ENCODE data around the gene TENT4A. TPM values are rescaled to one million over a fixed set of nuclear protein-coding genes. Genes with fewer than 3 reads are reported as not detected.

TENT4A gene
- total and polyA plus RNA-seq, 2 experiments from 2014 or later = 6.8 to 14.1 TPM

GRCh38 chr5:6755941-6756340, 42.7 kb downstream of the TENT4A start:
- Histone ChIP-seq H3K27me3 (no peaks in the 10 kb centered on the region), H2AFZ (no peak overlapping the region), H4K20me1 (ENCODE audit: insufficient read depth, poor library complexity, severe bottlenecking) (peaks cover 3% of the 10 kb centered on the region), H3K36me3 (replicated peaks; ENCODE audit: insufficient read depth, low read depth) (no peaks in the 10 kb centered on the region), H3K4me1 (ENCODE audit: insufficient read depth) (no peaks in the 10 kb centered on the region), H3K9me3 (ENCODE audit: low read depth) (no peaks in the 10 kb centered on the region), H3K4me2 (no peak overlapping the region), H3K9me2 (replicated peaks; ENCODE audit: insufficient read depth) (no peaks in the 10 kb centered on the region), H3K4me3 (no peak overlapping the region), H3K27ac (no peak overlapping the region), H3K79me2 (no peaks in the 10 kb centered on the region)
- 97% methylated on average over 17 of the region's 17 CpGs for WGBS (ENCODE audit: low lambda C conversion rate, missing lambda C conversion rate)
- DNase-seq (ENCODE audit: low spot score) = no peak
- TF ChIP-seq CTCF (IDR thresholded peaks at IDR 0.05; ENCODE audit: poor library complexity) (no peak), EZH2 (IDR thresholded peaks at IDR 0.05; ENCODE audit: borderline replicate concordance) (no peak), EZH2phosphoT487 (IDR thresholded peaks at IDR 0.05; ENCODE audit: low read depth, severe bottlenecking, unreplicated experiment) (no peak)

- TF ChIP-seq CTCF (IDR thresholded peaks at IDR 0.05; ENCODE audit: poor library complexity) (no peak), EZH2phosphoT487 (IDR thresholded peaks at IDR 0.05; ENCODE audit: low read depth, severe bottlenecking, unreplicated experiment) (no peak), EZH2 (IDR thresholded peaks at IDR 0.05; ENCODE audit: borderline replicate concordance) (no peak)
- H3K4me2 ChIP-seq = no peak overlapping the region
- H3K36me3 ChIP-seq (replicated peaks; ENCODE audit: insufficient read depth, low read depth) = no peaks in the 10 kb centered on the region
Observed at GRCh38 chr5:6757414-6757969, 44.3 kb downstream of the TENT4A start.

GRCh38 chr5:6758236-6758635, 45.0 kb downstream of the TENT4A start:
- H4K20me1 ChIP-seq (ENCODE audit: insufficient read depth, poor library complexity, severe bottlenecking) = peaks cover 3% of the 10 kb centered on the region
- H2AFZ ChIP-seq = no peak overlapping the region
- H3K4me3 ChIP-seq = no peak overlapping the region
- 95% methylated on average over 6 of the region's 6 CpGs for WGBS (ENCODE audit: low lambda C conversion rate, missing lambda C conversion rate)
- H3K27me3 ChIP-seq = no peaks in the 10 kb centered on the region
- H3K4me1 ChIP-seq (ENCODE audit: insufficient read depth) = no peaks in the 10 kb centered on the region
- DNase-seq (ENCODE audit: low spot score) = no peak
- H3K9me2 ChIP-seq (replicated peaks; ENCODE audit: insufficient read depth) = no peaks in the 10 kb centered on the region
- no peaks in the 10 kb centered on the region for H3K79me2 ChIP-seq
- H3K9me3 ChIP-seq (ENCODE audit: low read depth) = no peaks in the 10 kb centered on the region
- no peak for TF ChIP-seq CTCF (IDR thresholded peaks at IDR 0.05; ENCODE audit: poor library complexity)
- TF ChIP-seq EZH2 (IDR thresholded peaks at IDR 0.05; ENCODE audit: borderline replicate concordance) = no peak
- no peak overlapping the region for H3K4me2 ChIP-seq
- no peaks in the 10 kb centered on the region for H3K36me3 ChIP-seq (replicated peaks; ENCODE audit: insufficient read depth, low read depth)
- no peak overlapping the region for H3K27ac ChIP-seq

More at GRCh38 chr5:6757414-6757969, 44.3 kb downstream of the TENT4A start:
- Histone ChIP-seq H3K27ac (no peak overlapping the region), H2AFZ (no peak overlapping the region), H3K4me1 (ENCODE audit: insufficient read depth) (no peaks in the 10 kb centered on the region), H3K27me3 (no peaks in the 10 kb centered on the region), H3K4me3 (no peak overlapping the region), H3K79me2 (no peaks in the 10 kb centered on the region), H4K20me1 (ENCODE audit: insufficient read depth, poor library complexity, severe bottlenecking) (peaks cover 3% of the 10 kb centered on the region), H3K9me2 (replicated peaks; ENCODE audit: insufficient read depth) (no peaks in the 10 kb centered on the region), H3K9me3 (ENCODE audit: low read depth) (no peaks in the 10 kb centered on the region)
- DNase-seq (ENCODE audit: low spot score) = no peak
- WGBS (ENCODE audit: low lambda C conversion rate, missing lambda C conversion rate) = 92% methylated on average over 8 of the region's 8 CpGs

GRCh38 chr5:6758706-6759105, 45.5 kb downstream of the TENT4A start:
- H3K4me3 ChIP-seq = no peak overlapping the region
- H3K27ac ChIP-seq = no peak overlapping the region
- TF ChIP-seq EZH2phosphoT487 (IDR thresholded peaks at IDR 0.05; ENCODE audit: low read depth, severe bottlenecking, unreplicated experiment) (no peak), EZH2 (IDR thresholded peaks at IDR 0.05; ENCODE audit: borderline replicate concordance) (no peak), CTCF (IDR thresholded peaks at IDR 0.05; ENCODE audit: poor library complexity) (no peak)
- H3K36me3 ChIP-seq (replicated peaks; ENCODE audit: insufficient read depth, low read depth) = no peaks in the 10 kb centered on the region
- 94% methylated on average over 20 of the region's 20 CpGs for WGBS (ENCODE audit: low lambda C conversion rate, missing lambda C conversion rate)
- no peaks in the 10 kb centered on the region for H3K9me2 ChIP-seq (replicated peaks; ENCODE audit: insufficient read depth)
- no peaks in the 10 kb centered on the region for H3K4me1 ChIP-seq (ENCODE audit: insufficient read depth)
- no peaks in the 10 kb centered on the region for H3K79me2 ChIP-seq
- H3K4me2 ChIP-seq = no peak overlapping the region
- no peak for DNase-seq (ENCODE audit: low spot score)
- H4K20me1 ChIP-seq (ENCODE audit: insufficient read depth, poor library complexity, severe bottlenecking) = peaks cover 3% of the 10 kb centered on the region
- H3K27me3 ChIP-seq = no peaks in the 10 kb centered on the region
- no peak overlapping the region for H2AFZ ChIP-seq
- H3K9me3 ChIP-seq (ENCODE audit: low read depth) = no peaks in the 10 kb centered on the region

Data from hepatocyte (in vitro differentiated cells).